GM21737 (cell line): ENCODE data around the gene DEFB124.
"Not testable (repeated sequence)": the region's sequence is repeated elsewhere in the genome, so short reads cannot be mapped to it uniquely, and the experiment has no call there.

Source experiments
- ATAC-seq: cut with Tn5 transposase; IDR thresholded peaks from one replicate; pipeline ENCODE4 v1.9.1; 2021; ENCODE audit warnings: mild to moderate bottlenecking, moderate library complexity; ENCODE audit not compliant: unreplicated experiment

Gene DEFB124

GRCh38 chr20:31427576-31427975 is 47.4 kb downstream of the DEFB124 start:
- ATAC-seq: not testable (repeated sequence)

GRCh38 chr20:31426891-31427551 is 47.9 kb downstream of the DEFB124 start:
- not testable (repeated sequence) for ATAC-seq

- ATAC-seq: no peak
These were observed 49.1 kb downstream of the DEFB124 start for GRCh38 chr20:31425797-31426196.

GRCh38 chr20:31418307-31418706 is 56.6 kb downstream of the DEFB124 start:
- ATAC-seq: no peak

- ATAC-seq: no peak
These were observed 59.3 kb downstream of the DEFB124 start for GRCh38 chr20:31415653-31416052.
